Parathyroid adenoma (tissue), 2 donors: ENCODE results near the gene CDON.

Experiments used
- H2AFZ ChIP-seq: fragments of 300-600 bp; sonication (generic); one replicate; pipeline ENCODE4 v1.7.0; 2017; ENCODE audit warnings: antibody characterized with exemption, mild to moderate bottlenecking
- H3K27ac ChIP-seq: fragments of 300-600 bp; sonication (generic); one replicate; pipeline ENCODE4 v1.7.0; 2017
- H3K27me3 ChIP-seq: fragments of 300-600 bp; sonication (generic); one replicate; pipeline ENCODE4 v1.7.0; 2017; ENCODE audit warnings: low read length; ENCODE audit not compliant: control insufficient read depth, insufficient read depth
- H3K36me3 ChIP-seq: fragments of 300-600 bp; sonication (generic); one replicate; pipeline ENCODE4 v1.7.0; 2017; ENCODE audit warnings: low read length; ENCODE audit not compliant: control insufficient read depth, insufficient read depth
- H3K4me1 ChIP-seq: fragments of 300-600 bp; sonication (generic); one replicate; pipeline ENCODE4 v1.7.0; 2017; ENCODE audit warnings: control low read depth
- H3K4me2 ChIP-seq: fragments of 300-600 bp; sonication (generic); one replicate; pipeline ENCODE4 v1.7.0; 2017; ENCODE audit warnings: low read length
- H3K4me3 ChIP-seq: fragments of 300-600 bp; sonication (generic); one replicate; pipeline ENCODE4 v1.7.0; 2017; ENCODE audit warnings: low read depth, low read length
- H3K79me2 ChIP-seq: fragments of 300-600 bp; sonication (generic); one replicate; pipeline ENCODE4 v1.7.0; 2017; ENCODE audit warnings: control low read depth
- H3K9ac ChIP-seq: fragments of 300-600 bp; sonication (generic); one replicate; pipeline ENCODE4 v1.7.0; 2017; ENCODE audit warnings: mild to moderate bottlenecking
- H3K9me3 ChIP-seq: fragments of 300-600 bp; sonication (generic); one replicate; pipeline ENCODE4 v1.7.0; 2017; ENCODE audit warnings: low read length; ENCODE audit not compliant: control insufficient read depth
- TF ChIP-seq, protein P1 (sequence below): fragments of 300-600 bp; sonication (generic); IDR thresholded peaks from one replicate; pipeline ENCODE4 v1.7.0; 2017; ENCODE audit warnings: antibody characterized with exemption, mild to moderate bottlenecking
- donor health status: primary hyperparathyroidism.

CDON gene

DNA sequence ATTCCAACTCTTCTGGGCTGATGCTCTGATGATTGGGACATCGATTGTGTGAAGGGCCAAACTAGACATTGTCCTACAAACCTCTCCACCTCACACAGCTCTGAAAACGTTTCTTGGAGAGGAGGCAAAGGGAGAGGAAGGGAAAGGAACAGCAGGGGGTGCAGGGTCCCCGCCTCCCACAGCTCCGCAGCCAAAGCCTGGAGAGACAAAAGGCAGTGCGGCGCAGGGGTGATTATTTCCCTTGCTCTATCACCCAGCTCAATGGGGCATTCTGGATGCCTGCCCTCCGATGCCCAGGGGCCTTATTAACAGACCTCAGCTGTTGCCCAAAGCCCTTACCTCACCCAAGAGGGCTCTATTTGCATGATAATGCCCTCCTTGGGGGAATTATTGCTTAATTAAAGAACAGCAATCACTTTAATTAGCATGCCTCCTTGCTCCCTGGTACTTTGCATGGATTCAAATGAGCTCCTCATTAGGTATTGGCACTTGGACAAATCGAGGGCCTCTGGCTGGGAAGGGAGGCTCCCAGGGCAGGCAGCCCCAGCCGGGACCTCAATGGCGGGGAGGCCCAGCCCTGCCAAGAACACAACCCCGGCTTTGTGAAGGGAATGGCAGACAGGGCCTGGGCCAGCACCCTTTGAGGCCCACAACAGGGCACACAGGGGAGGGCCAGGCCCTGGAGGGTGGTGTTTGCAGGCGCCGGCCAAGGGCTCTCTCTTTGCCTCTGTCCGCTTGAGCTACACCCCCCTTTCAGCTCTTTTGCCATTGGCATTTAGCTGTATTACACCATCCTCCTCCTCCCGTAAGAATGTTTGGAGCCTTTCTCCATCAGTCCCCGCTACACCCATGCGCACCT, 19.8 kb upstream of the CDON start:
- H3K27ac ChIP-seq, result no peak overlapping the region

DNA sequence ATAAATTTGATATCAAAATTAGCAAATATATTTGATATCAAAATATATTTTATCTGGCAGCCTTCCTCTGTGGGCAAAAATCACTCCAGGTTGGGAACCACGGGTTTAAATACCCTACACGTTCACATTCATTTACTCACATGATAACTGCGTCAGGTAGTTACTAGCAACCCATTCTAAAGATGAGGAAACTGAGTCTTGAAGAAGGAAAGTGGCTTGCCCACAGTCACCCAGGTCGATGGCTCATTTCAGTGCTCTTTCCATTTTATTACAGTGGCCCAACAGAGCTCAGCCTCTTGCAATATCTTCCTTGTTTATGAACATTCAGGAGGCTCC, 19.2 kb upstream of the CDON start:
- H3K27me3 ChIP-seq, result no peaks in the 10 kb centered on the region
- H3K9me3 ChIP-seq, result no peaks in the 10 kb centered on the region
- H3K4me1 ChIP-seq, result peaks cover 5% of the 10 kb centered on the region

More for the DNA sequence above, 19.8 kb upstream of the CDON start:
- TF ChIP-seq, protein P1, sequence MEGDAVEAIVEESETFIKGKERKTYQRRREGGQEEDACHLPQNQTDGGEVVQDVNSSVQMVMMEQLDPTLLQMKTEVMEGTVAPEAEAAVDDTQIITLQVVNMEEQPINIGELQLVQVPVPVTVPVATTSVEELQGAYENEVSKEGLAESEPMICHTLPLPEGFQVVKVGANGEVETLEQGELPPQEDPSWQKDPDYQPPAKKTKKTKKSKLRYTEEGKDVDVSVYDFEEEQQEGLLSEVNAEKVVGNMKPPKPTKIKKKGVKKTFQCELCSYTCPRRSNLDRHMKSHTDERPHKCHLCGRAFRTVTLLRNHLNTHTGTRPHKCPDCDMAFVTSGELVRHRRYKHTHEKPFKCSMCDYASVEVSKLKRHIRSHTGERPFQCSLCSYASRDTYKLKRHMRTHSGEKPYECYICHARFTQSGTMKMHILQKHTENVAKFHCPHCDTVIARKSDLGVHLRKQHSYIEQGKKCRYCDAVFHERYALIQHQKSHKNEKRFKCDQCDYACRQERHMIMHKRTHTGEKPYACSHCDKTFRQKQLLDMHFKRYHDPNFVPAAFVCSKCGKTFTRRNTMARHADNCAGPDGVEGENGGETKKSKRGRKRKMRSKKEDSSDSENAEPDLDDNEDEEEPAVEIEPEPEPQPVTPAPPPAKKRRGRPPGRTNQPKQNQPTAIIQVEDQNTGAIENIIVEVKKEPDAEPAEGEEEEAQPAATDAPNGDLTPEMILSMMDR, result no peak
- Histone ChIP-seq H3K36me3 (no peaks in the 10 kb centered on the region), H2AFZ (no peak overlapping the region), H3K27me3 (no peaks in the 10 kb centered on the region), H3K9me3 (no peaks in the 10 kb centered on the region), H3K4me1 (peaks cover 5% of the 10 kb centered on the region), H3K4me2 (no peak overlapping the region), H3K9ac (no peak overlapping the region), H3K4me3 (no peak overlapping the region), H3K79me2 (no peaks in the 10 kb centered on the region)

DNA sequence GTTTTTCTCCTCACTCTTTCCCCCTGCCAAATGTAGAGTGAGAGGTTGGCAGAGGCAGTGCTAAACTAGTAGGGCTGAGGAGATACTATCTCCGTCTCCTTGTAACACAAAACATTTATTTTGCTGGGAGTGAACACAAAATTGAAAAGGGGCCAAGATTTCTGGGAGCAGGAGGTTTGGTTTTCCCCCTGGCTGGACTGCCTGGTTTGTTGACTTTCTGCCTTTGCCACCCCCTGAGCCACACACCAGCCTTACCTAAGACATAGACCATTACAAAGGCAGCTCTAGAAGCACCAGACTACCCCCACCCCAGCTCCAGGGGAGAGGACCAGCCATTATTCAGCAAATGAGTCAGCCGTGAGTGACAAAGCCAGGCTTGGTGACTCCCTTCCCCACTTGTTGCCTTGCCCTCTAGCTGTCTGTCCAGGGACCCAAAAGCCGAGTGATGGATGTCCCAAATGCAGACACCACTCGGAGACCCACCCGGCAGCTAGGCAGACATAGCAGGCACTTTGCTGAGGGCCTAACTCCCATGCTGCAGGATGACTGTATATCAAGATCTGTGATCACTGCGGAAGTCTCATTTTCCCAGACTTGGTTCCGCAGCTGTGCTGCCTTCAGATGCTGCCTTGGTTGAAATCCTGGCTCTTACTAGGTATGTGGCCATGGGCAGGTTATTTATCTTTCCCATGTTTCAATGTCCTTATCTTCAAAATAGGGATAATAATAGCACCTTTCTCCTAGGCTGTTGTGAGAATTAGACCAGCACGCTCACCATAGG, 17.7 kb upstream of the CDON start:
- peak overlapping the region; percentile 19 for H3K27ac ChIP-seq

More for the DNA sequence above, 19.2 kb upstream of the CDON start:
- Histone ChIP-seq H3K36me3 (no peaks in the 10 kb centered on the region), H3K9ac (no peak overlapping the region), H2AFZ (no peak overlapping the region), H3K4me2 (no peak overlapping the region), H3K27ac (no peak overlapping the region), H3K4me3 (no peak overlapping the region), H3K79me2 (no peaks in the 10 kb centered on the region)
- TF ChIP-seq, protein P1, result no peak

DNA sequence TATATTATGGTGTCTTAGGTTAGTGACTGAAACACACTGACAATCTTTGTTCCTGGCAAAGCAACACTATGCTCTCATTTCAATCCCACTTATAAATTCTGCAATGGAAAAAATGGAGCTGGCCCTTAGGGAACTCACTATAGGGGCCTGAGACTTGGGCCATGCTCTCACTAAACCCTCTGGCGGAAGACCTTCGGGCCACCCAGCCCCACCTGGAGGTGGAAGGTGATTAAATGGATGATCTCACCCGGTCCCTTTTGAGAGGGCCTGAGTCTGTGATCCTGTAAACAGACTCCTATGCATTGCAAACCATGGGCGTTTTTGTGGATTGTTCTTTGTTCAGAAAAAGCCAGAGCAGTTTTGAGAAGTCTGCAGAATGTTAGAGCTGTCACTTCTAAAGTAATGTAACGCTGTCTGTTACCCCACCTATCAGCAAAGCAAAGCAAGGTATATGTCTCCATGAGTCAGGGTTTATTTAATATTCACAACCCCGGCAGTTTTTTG, 17.0 kb upstream of the CDON start:
- Histone ChIP-seq H3K79me2 (no peaks in the 10 kb centered on the region), H2AFZ (peak overlapping the region; percentile 24), H3K9ac (no peak overlapping the region), H3K27ac (no peak overlapping the region), H3K4me3 (no peak overlapping the region), H3K27me3 (no peaks in the 10 kb centered on the region), H3K4me1 (peaks cover 5% of the 10 kb centered on the region), H3K4me2 (no peak overlapping the region), H3K36me3 (no peaks in the 10 kb centered on the region), H3K9me3 (no peaks in the 10 kb centered on the region)
- TF ChIP-seq, protein P1, result no peak

More for the DNA sequence above, 17.7 kb upstream of the CDON start:
- peak overlapping the region; percentile 33 for H2AFZ ChIP-seq
- H3K9ac ChIP-seq, result no peak overlapping the region
- no peaks in the 10 kb centered on the region for H3K27me3 ChIP-seq
- TF ChIP-seq, protein P1, result no peak
- no peaks in the 10 kb centered on the region for H3K9me3 ChIP-seq
- peaks cover 5% of the 10 kb centered on the region for H3K4me1 ChIP-seq
- no peak overlapping the region for H3K4me3 ChIP-seq
- H3K4me2 ChIP-seq, result peak overlapping the region; percentile 49
- H3K36me3 ChIP-seq, result no peaks in the 10 kb centered on the region
- H3K79me2 ChIP-seq, result no peaks in the 10 kb centered on the region
